ENCODE measurements around the gene BMP5. TPM values are rescaled to one million over a fixed set of nuclear protein-coding genes. Genes with fewer than 3 reads are reported as not detected.

BMP5 gene
- total RNA-seq, 1 donor from 2014 or later: 11.5 TPM

GRCh38 chr6:55778705-55779104, 96.7 kb downstream of the BMP5 start:
- Histone ChIP-seq H3K27ac (ENCODE audit: low read depth, low read length) (no peak overlapping the region), H3K27me3 (ENCODE audit: control insufficient read depth in 3 of 3, insufficient read depth in 3 of 3, low read length in 3 of 3) (no peaks in the 10 kb centered on the region), H3K4me1 (ENCODE audit: control insufficient read depth in 3 of 3, insufficient read depth in 3 of 3, low read length in 3 of 3) (no peaks in the 10 kb centered on the region), H3K36me3 (ENCODE audit: control insufficient read depth in 3 of 3, insufficient read depth in 3 of 3, low read length in 3 of 3) (no peaks in the 10 kb centered on the region), H3K4me3 (ENCODE audit: low read length in 3 of 3) (no peak overlapping the region), H3K9me3 (ENCODE audit: control insufficient read depth in 3 of 3, low read length in 3 of 3) (no peaks in the 10 kb centered on the region), H3K9ac (ENCODE audit: low read depth in 1 of 3, low read length in 3 of 3) (no peak overlapping the region)

GRCh38 chr6:55777469-55777868, 97.9 kb downstream of the BMP5 start:
- H3K4me3 ChIP-seq (ENCODE audit: low read length in 3 of 3): no peak overlapping the region
- H3K27ac ChIP-seq (ENCODE audit: low read depth, low read length): no peak overlapping the region
- H3K9ac ChIP-seq (ENCODE audit: low read depth in 1 of 3, low read length in 3 of 3): no peak overlapping the region
- H3K4me1 ChIP-seq (ENCODE audit: control insufficient read depth in 3 of 3, insufficient read depth in 3 of 3, low read length in 3 of 3): no peaks in the 10 kb centered on the region
- H3K36me3 ChIP-seq (ENCODE audit: control insufficient read depth in 3 of 3, insufficient read depth in 3 of 3, low read length in 3 of 3): no peaks in the 10 kb centered on the region
- H3K27me3 ChIP-seq (ENCODE audit: control insufficient read depth in 3 of 3, insufficient read depth in 3 of 3, low read length in 3 of 3): no peaks in the 10 kb centered on the region
- no peaks in the 10 kb centered on the region for H3K9me3 ChIP-seq (ENCODE audit: control insufficient read depth in 3 of 3, low read length in 3 of 3)

DNA sequence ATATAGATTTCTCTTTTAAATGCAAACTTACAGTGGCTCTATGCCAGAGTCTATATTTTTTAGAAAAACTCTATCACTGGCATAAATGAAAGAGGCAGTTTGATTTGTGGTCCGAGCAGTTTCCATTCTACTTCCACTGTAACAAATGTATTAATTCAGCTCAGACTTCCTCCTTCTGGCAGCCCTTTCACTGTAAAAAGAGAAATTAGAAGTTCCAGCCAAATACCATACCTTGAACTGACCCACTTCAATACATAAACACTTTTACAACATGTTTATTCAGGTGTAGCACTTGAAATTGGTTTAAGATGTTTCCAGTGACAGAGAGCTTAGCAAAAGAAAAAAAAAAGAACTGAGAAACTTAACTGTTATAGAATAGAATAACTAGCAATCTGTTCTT, 99.3 kb downstream of the BMP5 start:
- Histone ChIP-seq H3K27me3 (ENCODE audit: control insufficient read depth in 3 of 3, insufficient read depth in 3 of 3, low read length in 3 of 3) (no peaks in the 10 kb centered on the region), H3K4me3 (ENCODE audit: low read length in 3 of 3) (no peak overlapping the region), H3K27ac (ENCODE audit: low read depth, low read length) (no peak overlapping the region), H3K9me3 (ENCODE audit: control insufficient read depth in 3 of 3, low read length in 3 of 3) (no peaks in the 10 kb centered on the region), H3K36me3 (ENCODE audit: control insufficient read depth in 3 of 3, insufficient read depth in 3 of 3, low read length in 3 of 3) (no peaks in the 10 kb centered on the region), H3K9ac (ENCODE audit: low read depth in 1 of 3, low read length in 3 of 3) (no peak overlapping the region), H3K4me1 (ENCODE audit: control insufficient read depth in 3 of 3, insufficient read depth in 3 of 3, low read length in 3 of 3) (no peaks in the 10 kb centered on the region)

- Histone ChIP-seq H3K4me3 (ENCODE audit: low read length in 3 of 3) (no peak overlapping the region), H3K27me3 (ENCODE audit: control insufficient read depth in 3 of 3, insufficient read depth in 3 of 3, low read length in 3 of 3) (no peaks in the 10 kb centered on the region), H3K9me3 (ENCODE audit: control insufficient read depth in 3 of 3, low read length in 3 of 3) (no peaks in the 10 kb centered on the region), H3K36me3 (ENCODE audit: control insufficient read depth in 3 of 3, insufficient read depth in 3 of 3, low read length in 3 of 3) (no peaks in the 10 kb centered on the region), H3K27ac (ENCODE audit: low read depth, low read length) (no peak overlapping the region), H3K4me1 (ENCODE audit: control insufficient read depth in 3 of 3, insufficient read depth in 3 of 3, low read length in 3 of 3) (no peaks in the 10 kb centered on the region), H3K9ac (ENCODE audit: low read depth in 1 of 3, low read length in 3 of 3) (no peak overlapping the region)
Measured at GRCh38 chr6:55775029-55775318, 100.4 kb downstream of the BMP5 start.

- Histone ChIP-seq H3K27ac (ENCODE audit: low read depth, low read length) (no peak overlapping the region), H3K4me3 (ENCODE audit: low read length in 3 of 3) (no peak overlapping the region), H3K4me1 (ENCODE audit: control insufficient read depth in 3 of 3, insufficient read depth in 3 of 3, low read length in 3 of 3) (no peaks in the 10 kb centered on the region), H3K9ac (ENCODE audit: low read depth in 1 of 3, low read length in 3 of 3) (no peak overlapping the region), H3K9me3 (ENCODE audit: control insufficient read depth in 3 of 3, low read length in 3 of 3) (no peaks in the 10 kb centered on the region), H3K36me3 (ENCODE audit: control insufficient read depth in 3 of 3, insufficient read depth in 3 of 3, low read length in 3 of 3) (no peaks in the 10 kb centered on the region), H3K27me3 (ENCODE audit: control insufficient read depth in 3 of 3, insufficient read depth in 3 of 3, low read length in 3 of 3) (no peaks in the 10 kb centered on the region)
Measured at GRCh38 chr6:55774286-55775028, 100.9 kb downstream of the BMP5 start.

GRCh38 chr6:55773620-55774216, 101.7 kb downstream of the BMP5 start:
- no peak overlapping the region for H3K4me3 ChIP-seq (ENCODE audit: low read length in 3 of 3)
- H3K36me3 ChIP-seq (ENCODE audit: control insufficient read depth in 3 of 3, insufficient read depth in 3 of 3, low read length in 3 of 3): no peaks in the 10 kb centered on the region
- H3K27me3 ChIP-seq (ENCODE audit: control insufficient read depth in 3 of 3, insufficient read depth in 3 of 3, low read length in 3 of 3): no peaks in the 10 kb centered on the region
- H3K4me1 ChIP-seq (ENCODE audit: control insufficient read depth in 3 of 3, insufficient read depth in 3 of 3, low read length in 3 of 3): no peaks in the 10 kb centered on the region
- no peak overlapping the region for H3K9ac ChIP-seq (ENCODE audit: low read depth in 1 of 3, low read length in 3 of 3)
- H3K27ac ChIP-seq (ENCODE audit: low read depth, low read length): no peak overlapping the region
- H3K9me3 ChIP-seq (ENCODE audit: control insufficient read depth in 3 of 3, low read length in 3 of 3): no peaks in the 10 kb centered on the region

GRCh38 chr6:55772730-55773129, 102.7 kb downstream of the BMP5 start:
- Histone ChIP-seq H3K9me3 (ENCODE audit: control insufficient read depth in 3 of 3, low read length in 3 of 3) (no peaks in the 10 kb centered on the region), H3K9ac (ENCODE audit: low read depth in 1 of 3, low read length in 3 of 3) (no peak overlapping the region), H3K27ac (ENCODE audit: low read depth, low read length) (no peak overlapping the region), H3K36me3 (ENCODE audit: control insufficient read depth in 3 of 3, insufficient read depth in 3 of 3, low read length in 3 of 3) (no peaks in the 10 kb centered on the region), H3K4me3 (ENCODE audit: low read length in 3 of 3) (no peak overlapping the region), H3K27me3 (ENCODE audit: control insufficient read depth in 3 of 3, insufficient read depth in 3 of 3, low read length in 3 of 3) (no peaks in the 10 kb centered on the region), H3K4me1 (ENCODE audit: control insufficient read depth in 3 of 3, insufficient read depth in 3 of 3, low read length in 3 of 3) (no peaks in the 10 kb centered on the region)

DNA sequence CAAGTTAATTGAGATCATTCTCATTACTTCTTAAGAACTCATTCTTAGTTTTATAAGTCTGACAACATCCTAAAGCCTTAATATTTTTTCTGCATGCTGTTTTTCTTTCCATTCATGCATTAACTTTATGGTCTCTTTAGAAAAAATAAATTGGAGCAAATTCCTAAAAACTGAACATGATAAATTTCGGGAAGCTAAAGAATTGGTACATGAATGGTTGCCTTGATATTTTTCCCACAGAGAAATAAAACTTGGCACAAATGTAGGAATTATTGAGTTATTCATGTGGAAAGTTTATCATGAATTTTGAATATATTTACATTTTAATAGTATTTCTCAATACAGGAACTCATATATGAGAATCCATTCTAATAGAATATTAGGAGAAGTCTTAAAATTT, 115.9 kb downstream of the BMP5 start:
- Histone ChIP-seq H3K9ac (ENCODE audit: low read depth in 1 of 3, low read length in 3 of 3) (no peak overlapping the region), H3K36me3 (ENCODE audit: control insufficient read depth in 3 of 3, insufficient read depth in 3 of 3, low read length in 3 of 3) (no peaks in the 10 kb centered on the region), H3K27me3 (ENCODE audit: control insufficient read depth in 3 of 3, insufficient read depth in 3 of 3, low read length in 3 of 3) (no peaks in the 10 kb centered on the region), H3K4me1 (ENCODE audit: control insufficient read depth in 3 of 3, insufficient read depth in 3 of 3, low read length in 3 of 3) (no peaks in the 10 kb centered on the region), H3K9me3 (ENCODE audit: control insufficient read depth in 3 of 3, low read length in 3 of 3) (no peaks in the 10 kb centered on the region), H3K4me3 (ENCODE audit: low read length in 3 of 3) (no peak overlapping the region), H3K27ac (ENCODE audit: low read depth, low read length) (no peak overlapping the region)

DNA sequence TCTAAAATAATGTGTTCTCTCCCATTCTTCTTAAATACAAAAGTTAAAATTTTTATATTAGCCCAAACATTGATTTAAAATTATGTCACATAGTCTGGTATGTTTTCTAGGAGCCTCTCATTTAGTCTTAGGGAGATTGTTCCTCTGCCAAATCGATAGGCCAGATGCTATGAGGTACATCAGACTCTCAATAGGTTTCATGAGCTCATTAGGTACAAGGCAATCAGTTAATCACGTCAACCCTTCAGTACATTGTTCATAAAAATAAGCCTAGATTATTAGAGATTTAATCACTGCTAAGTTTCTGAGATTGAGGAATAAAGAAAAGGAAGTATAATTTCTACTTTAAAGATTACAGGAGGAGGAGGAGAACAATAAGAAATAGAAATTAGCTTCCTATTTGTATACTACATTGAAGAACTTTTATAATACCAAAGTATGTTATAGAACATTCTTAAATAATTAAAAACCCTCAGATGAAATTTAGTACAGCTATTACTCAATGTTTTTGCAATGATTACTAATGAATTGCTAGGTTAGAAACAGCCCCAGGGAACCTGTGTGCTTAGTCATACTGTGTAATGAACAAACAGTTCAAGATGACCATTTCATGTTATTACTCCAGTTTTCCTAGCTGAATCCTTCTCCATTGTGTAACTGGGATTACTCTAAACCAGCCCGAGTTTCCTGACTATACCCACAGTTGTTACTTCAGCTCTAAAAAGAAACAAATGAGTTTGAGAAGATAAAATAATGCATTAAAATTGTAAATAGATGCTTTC, 117.0 kb downstream of the BMP5 start:
- no peaks in the 10 kb centered on the region for H3K9me3 ChIP-seq (ENCODE audit: control insufficient read depth in 3 of 3, low read length in 3 of 3)
- no peaks in the 10 kb centered on the region for H3K36me3 ChIP-seq (ENCODE audit: control insufficient read depth in 3 of 3, insufficient read depth in 3 of 3, low read length in 3 of 3)
- H3K9ac ChIP-seq (ENCODE audit: low read depth in 1 of 3, low read length in 3 of 3): no peak overlapping the region
- no peak overlapping the region for H3K4me3 ChIP-seq (ENCODE audit: low read length in 3 of 3)
- H3K27me3 ChIP-seq (ENCODE audit: control insufficient read depth in 3 of 3, insufficient read depth in 3 of 3, low read length in 3 of 3): no peaks in the 10 kb centered on the region
- no peaks in the 10 kb centered on the region for H3K4me1 ChIP-seq (ENCODE audit: control insufficient read depth in 3 of 3, insufficient read depth in 3 of 3, low read length in 3 of 3)
- H3K27ac ChIP-seq (ENCODE audit: low read depth, low read length): no peak overlapping the region

DNA sequence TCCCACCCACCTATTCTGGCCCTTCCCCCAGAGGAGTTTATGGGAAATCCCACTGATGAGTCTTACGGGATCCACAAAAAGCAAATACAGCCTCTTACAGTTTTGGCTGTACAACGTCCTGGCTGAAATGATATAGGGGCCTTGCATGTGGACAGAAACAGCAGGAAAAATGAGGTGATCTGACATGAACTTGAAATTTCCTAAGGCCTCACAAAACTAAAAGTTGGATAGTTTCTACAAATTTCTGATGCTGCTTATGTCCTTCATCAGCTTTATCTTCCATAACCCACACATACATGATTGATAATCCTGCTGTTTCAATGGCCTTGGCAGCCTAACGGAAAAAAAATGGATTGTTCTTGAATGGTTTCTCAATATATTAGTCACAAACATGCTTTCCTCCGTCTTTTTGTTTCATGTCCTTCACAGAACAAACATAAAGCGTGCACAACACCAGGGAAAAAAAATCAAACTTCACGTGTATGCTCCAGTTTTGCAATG, 118.8 kb downstream of the BMP5 start:
- Histone ChIP-seq H3K27ac (ENCODE audit: low read depth, low read length) (peak overlapping the region; percentile 11), H3K9ac (ENCODE audit: low read depth in 1 of 3, low read length in 3 of 3) (no peak overlapping the region), H3K4me3 (ENCODE audit: low read length in 3 of 3) (no peak overlapping the region), H3K36me3 (ENCODE audit: control insufficient read depth in 3 of 3, insufficient read depth in 3 of 3, low read length in 3 of 3) (no peaks in the 10 kb centered on the region), H3K4me1 (ENCODE audit: control insufficient read depth in 3 of 3, insufficient read depth in 3 of 3, low read length in 3 of 3) (no peaks in the 10 kb centered on the region), H3K27me3 (ENCODE audit: control insufficient read depth in 3 of 3, insufficient read depth in 3 of 3, low read length in 3 of 3) (no peaks in the 10 kb centered on the region), H3K9me3 (ENCODE audit: control insufficient read depth in 3 of 3, low read length in 3 of 3) (no peaks in the 10 kb centered on the region)

Measured in skeletal muscle tissue (tissue), 4 donors.